GOT3 (cell line): ENCODE results near the gene LBR.
"Not testable (repeated sequence)": the region's sequence is repeated elsewhere in the genome, so short reads cannot be mapped to it uniquely, and the experiment has no call there.

Source experiments
- DNase-seq: peaks from one replicate; lab custom pipeline; 2025; ENCODE audit warnings: mixed read lengths; lab: John Stamatoyannopoulos, UW

Gene LBR

GRCh38 chr1:225422795-225423517 is 4.9 kb downstream of the LBR start:
- no peak for DNase-seq

- no peak for DNase-seq
Measured at GRCh38 chr1:225422031-225422605, 5.7 kb downstream of the LBR start.

- no peak for DNase-seq
Measured at GRCh38 chr1:225418598-225418997, 9.2 kb downstream of the LBR start.

GRCh38 chr1:225418059-225418458 is 9.8 kb downstream of the LBR start:
- no peak for DNase-seq

GRCh38 chr1:225415967-225416745 is 11.7 kb downstream of the LBR start:
- no peak for DNase-seq

- DNase-seq = no peak
Measured at GRCh38 chr1:225415307-225415706, 12.5 kb downstream of the LBR start.

- DNase-seq = no peak
Measured at GRCh38 chr1:225413708-225414375, 14.0 kb downstream of the LBR start.

- no peak for DNase-seq
Measured at GRCh38 chr1:225412803-225413351, 15.0 kb downstream of the LBR start.

GRCh38 chr1:225412321-225412720 is 15.5 kb downstream of the LBR start:
- DNase-seq = no peak

GRCh38 chr1:225410036-225410435 is 17.8 kb downstream of the LBR start:
- DNase-seq = no peak

- no peak for DNase-seq
Measured at GRCh38 chr1:225409051-225409450, 18.8 kb downstream of the LBR start.

- no peak for DNase-seq
Measured at GRCh38 chr1:225408249-225408648, 19.6 kb downstream of the LBR start.

- DNase-seq = no peak
Measured at GRCh38 chr1:225407755-225408154, 20.1 kb downstream of the LBR start.

- DNase-seq = no peak
Measured at GRCh38 chr1:225406976-225407725, 20.7 kb downstream of the LBR start.

- DNase-seq = no peak
Measured at GRCh38 chr1:225400968-225401367, 26.9 kb downstream of the LBR start.

GRCh38 chr1:225396357-225396756 is 31.5 kb downstream of the LBR start:
- DNase-seq = no peak

- DNase-seq = no peak
Measured at GRCh38 chr1:225389843-225390242, 38.0 kb downstream of the LBR start.

GRCh38 chr1:225388372-225388771 is 39.5 kb downstream of the LBR start:
- no peak for DNase-seq

GRCh38 chr1:225386860-225387259 is 41.0 kb downstream of the LBR start:
- not testable (repeated sequence) for DNase-seq

- no peak for DNase-seq
Measured at GRCh38 chr1:225380691-225381090, 47.1 kb downstream of the LBR start.

GRCh38 chr1:225378880-225379279 is 49.0 kb downstream of the LBR start:
- no peak for DNase-seq

GRCh38 chr1:225374996-225375395 is 52.8 kb downstream of the LBR start:
- no peak for DNase-seq
